ENCODE data around the gene FITM1. TPM values are rescaled to one million over a fixed set of nuclear protein-coding genes. Genes with fewer than 3 reads are reported as not detected.

The FITM1 gene
- total RNA-seq, 2 donors from 2014 or later: 0.85 to 1.5 TPM

GRCh38 chr14:24135584-24135833 lies 5.0 kb downstream of the FITM1 start:
- H3K27me3 ChIP-seq: no peaks in the 10 kb centered on the region
- peak overlapping the region; percentile 90 for H3K4me3 ChIP-seq
- H3K4me1 ChIP-seq: peaks cover 19% of the 10 kb centered on the region
- no peak for TF ChIP-seq CTCF (IDR thresholded peaks at IDR 0.05)
- H3K9ac ChIP-seq (ENCODE audit: low read depth in 2 of 2, low read length in 2 of 2): peak overlapping the region; percentile 67 to 76
- peaks cover 13% of the 10 kb centered on the region for H3K36me3 ChIP-seq
- intact Hi-C loops (cut with DNase I): no loop called here
- H3K27ac ChIP-seq: peak overlapping the region; percentile 91
- no peak for DNase-seq
- H3K9me3 ChIP-seq: no peaks in the 10 kb centered on the region

- peak; percentile 96 for DNase-seq
- Histone ChIP-seq H3K4me1 (peaks cover 19% of the 10 kb centered on the region), H3K9ac (ENCODE audit: low read depth in 2 of 2, low read length in 2 of 2) (peak within 1 kb of the TSS; percentile 90 to 100), H3K36me3 (peaks cover 13% of the 10 kb centered on the region), H3K27ac (peak within 1 kb of the TSS; percentile 91), H3K4me3 (peak within 1 kb of the TSS; percentile 90), H3K27me3 (no peaks in the 10 kb centered on the region), H3K9me3 (no peaks in the 10 kb centered on the region)
- intact Hi-C loops (cut with DNase I): no loop called here
- TF ChIP-seq CTCF (IDR thresholded peaks at IDR 0.05): no peak
Measured at GRCh38 chr14:24135834-24136683, 5.6 kb downstream of the FITM1 start, which contains the start of gene PSME1. PSME1 (plus strand) TSS chr14:24136194; CDS start chr14:24136263, 69 bp downstream.

- peak; percentile 49 for DNase-seq
- H3K27me3 ChIP-seq: no peaks in the 10 kb centered on the region
- no peak for TF ChIP-seq CTCF (IDR thresholded peaks at IDR 0.05)
- H3K9me3 ChIP-seq: no peaks in the 10 kb centered on the region
- peaks cover 13% of the 10 kb centered on the region for H3K36me3 ChIP-seq
- peaks cover 19% of the 10 kb centered on the region for H3K4me1 ChIP-seq
- peak overlapping the region; percentile 90 for H3K4me3 ChIP-seq
- intact Hi-C loops (cut with DNase I): no loop called here
- peak overlapping the region; percentile 91 for H3K27ac ChIP-seq
- peak overlapping the region; percentile 90 to 100 for H3K9ac ChIP-seq (ENCODE audit: low read depth in 2 of 2, low read length in 2 of 2)
Measured at GRCh38 chr14:24136684-24137528, 6.4 kb downstream of the FITM1 start.

GRCh38 chr14:24137529-24138395 lies 7.3 kb downstream of the FITM1 start:
- H3K4me1 ChIP-seq: peaks cover 25% of the 10 kb centered on the region

More at GRCh38 chr14:24137529-24138395, 7.3 kb downstream of the FITM1 start:
- Histone ChIP-seq H3K27me3 (no peaks in the 10 kb centered on the region), H3K4me3 (no peak overlapping the region), H3K9ac (ENCODE audit: low read depth in 2 of 2, low read length in 2 of 2) (peak overlapping the region in 1 of 2 donors; percentile 90), H3K36me3 (peaks cover 13% of the 10 kb centered on the region), H3K27ac (no peak overlapping the region), H3K9me3 (no peaks in the 10 kb centered on the region)
- no peak for TF ChIP-seq CTCF (IDR thresholded peaks at IDR 0.05)
- no peak for DNase-seq
- intact Hi-C loops (cut with DNase I): no loop called here

All from colonic mucosa (tissue), 4 donors.